Activated T-cell treated with anti-CD3 and anti-CD28 coated beads for 24 hours (primary cell): Measurements from ENCODE around the gene PITPNB.

Experiments used
- DNase-seq: peaks from one replicate; pipeline ENCODE4 v3.0.0-alpha.2; 2020; ENCODE audit warnings: low read depth

Gene PITPNB

GRCh38 chr22:27856386-27856785 lies 62.7 kb downstream of the PITPNB start:
- no peak for DNase-seq

GRCh38 chr22:27853424-27853823 lies 65.6 kb downstream of the PITPNB start:
- no peak for DNase-seq

- DNase-seq: no peak
These were observed 66.9 kb downstream of the PITPNB start for GRCh38 chr22:27851974-27852746.

- DNase-seq: no peak
These were observed 69.0 kb downstream of the PITPNB start for GRCh38 chr22:27850000-27850521.

- DNase-seq: no peak
These were observed 71.1 kb downstream of the PITPNB start for GRCh38 chr22:27848005-27848404.

- DNase-seq: no peak
These were observed 72.1 kb downstream of the PITPNB start for GRCh38 chr22:27846910-27847309.

- no peak for DNase-seq
These were observed 72.8 kb downstream of the PITPNB start for GRCh38 chr22:27846248-27846757.

- no peak for DNase-seq
These were observed 73.4 kb downstream of the PITPNB start for GRCh38 chr22:27845644-27846043.

- no peak for DNase-seq
These were observed 74.1 kb downstream of the PITPNB start for GRCh38 chr22:27844656-27845591.

- no peak for DNase-seq
These were observed 74.8 kb downstream of the PITPNB start for GRCh38 chr22:27844256-27844655.

- no peak for DNase-seq
These were observed 75.6 kb downstream of the PITPNB start for GRCh38 chr22:27843441-27843840.

GRCh38 chr22:27842669-27843431 lies 76.2 kb downstream of the PITPNB start:
- DNase-seq: no peak

GRCh38 chr22:27842201-27842600 lies 76.9 kb downstream of the PITPNB start:
- DNase-seq: no peak

GRCh38 chr22:27840436-27840835 lies 78.6 kb downstream of the PITPNB start:
- DNase-seq: no peak

GRCh38 chr22:27839057-27839660 lies 79.9 kb downstream of the PITPNB start:
- DNase-seq: no peak

GRCh38 chr22:27836181-27836580 lies 82.9 kb downstream of the PITPNB start:
- DNase-seq: no peak

- DNase-seq: no peak
These were observed 83.6 kb downstream of the PITPNB start for GRCh38 chr22:27835446-27835845.

GRCh38 chr22:27834364-27835185 lies 84.5 kb downstream of the PITPNB start:
- DNase-seq: no peak

- no peak for DNase-seq
These were observed 85.3 kb downstream of the PITPNB start for GRCh38 chr22:27833803-27834202.

- no peak for DNase-seq
These were observed 86.5 kb downstream of the PITPNB start for GRCh38 chr22:27832606-27833005.

- DNase-seq: no peak
These were observed 89.4 kb downstream of the PITPNB start for GRCh38 chr22:27829620-27830019.
